Neural progenitor cell (in vitro differentiated cells): ENCODE results near the gene RUVBL2.

Source experiments
- CTCF ChIP-seq: fragments of 200-600 bp; sonication (generic); IDR thresholded peaks from 2 replicates; pipeline ENCODE4 v1.5.1; 2017; ENCODE audit warnings: antibody characterized with exemption, mild to moderate bottlenecking
- EZH2 ChIP-seq: fragments of 200-600 bp; sonication (generic); IDR thresholded peaks from 2 replicates; pipeline ENCODE4 v1.6.1; 2017; ENCODE audit warnings: antibody characterized with exemption, mild to moderate bottlenecking, moderate library complexity
- EZH2phosphoT487 ChIP-seq: fragments of 200-600 bp; sonication (generic); IDR thresholded peaks from 2 replicates; pipeline ENCODE4 v1.6.1; 2017; ENCODE audit warnings: antibody characterized with exemption

GRCh38 chr19:48988286-48988685, 5.4 kb upstream of the RUVBL2 start:
- TF ChIP-seq CTCF, result no peak
- TF ChIP-seq EZH2, result no peak
- no peak for TF ChIP-seq EZH2phosphoT487
